SU-DHL-6 (cell line): ENCODE data around the gene TAF1C.

Experiments used
- EZH2phosphoT487 ChIP-seq: fragments of 200-600 bp; sonication (generic), shearing (Covaris generic); conservative IDR thresholded peaks from 2 replicates; pipeline ENCODE4 v1.6.1; 2018; ENCODE audit warnings: mild to moderate bottlenecking, antibody characterized with exemption, low read length, moderate library complexity, mixed read lengths
- TF ChIP-seq, protein P1 (sequence below): fragments of 200-600 bp; sonication (generic); IDR thresholded peaks from one replicate; pipeline ENCODE4 v1.5.1; 2017; ENCODE audit warnings: antibody characterized with exemption, mild to moderate bottlenecking, low read length, moderate library complexity; ENCODE audit not compliant: insufficient read depth, poor library complexity, severe bottlenecking

DNA sequence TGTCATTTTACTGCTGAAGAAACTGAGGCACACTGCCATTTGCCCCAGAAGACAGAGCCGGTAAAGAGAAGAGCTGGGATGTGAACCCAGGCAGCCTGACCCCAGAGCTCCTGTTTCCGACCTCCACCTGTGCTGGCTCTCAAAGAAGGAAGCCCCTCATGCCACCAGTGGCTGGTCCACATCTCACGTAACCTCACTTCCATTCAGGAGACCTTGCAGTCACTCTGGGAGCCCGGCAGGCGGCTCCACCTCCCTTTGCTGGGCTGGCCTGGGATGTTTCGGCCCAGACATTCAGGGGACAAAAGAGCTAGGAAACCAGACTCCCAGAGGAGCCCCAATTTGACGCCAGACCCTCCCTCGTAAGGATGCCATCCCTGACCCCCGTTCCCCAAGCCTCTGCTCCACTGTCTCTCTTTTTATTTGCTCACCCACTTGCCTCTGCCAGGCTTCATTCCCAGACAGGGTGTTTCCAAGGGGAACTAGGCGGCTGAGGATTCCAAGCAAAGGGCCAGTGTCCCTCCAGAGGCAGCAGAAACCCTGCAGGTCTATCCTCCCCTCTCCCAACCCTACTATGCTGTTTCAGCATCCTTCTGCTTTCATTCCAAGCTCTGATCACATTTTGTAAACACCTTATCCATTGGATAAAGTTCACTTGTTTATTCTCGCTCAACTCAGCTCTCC lies 2.8 kb downstream of the TAF1C start:
- TF ChIP-seq, protein P1, sequence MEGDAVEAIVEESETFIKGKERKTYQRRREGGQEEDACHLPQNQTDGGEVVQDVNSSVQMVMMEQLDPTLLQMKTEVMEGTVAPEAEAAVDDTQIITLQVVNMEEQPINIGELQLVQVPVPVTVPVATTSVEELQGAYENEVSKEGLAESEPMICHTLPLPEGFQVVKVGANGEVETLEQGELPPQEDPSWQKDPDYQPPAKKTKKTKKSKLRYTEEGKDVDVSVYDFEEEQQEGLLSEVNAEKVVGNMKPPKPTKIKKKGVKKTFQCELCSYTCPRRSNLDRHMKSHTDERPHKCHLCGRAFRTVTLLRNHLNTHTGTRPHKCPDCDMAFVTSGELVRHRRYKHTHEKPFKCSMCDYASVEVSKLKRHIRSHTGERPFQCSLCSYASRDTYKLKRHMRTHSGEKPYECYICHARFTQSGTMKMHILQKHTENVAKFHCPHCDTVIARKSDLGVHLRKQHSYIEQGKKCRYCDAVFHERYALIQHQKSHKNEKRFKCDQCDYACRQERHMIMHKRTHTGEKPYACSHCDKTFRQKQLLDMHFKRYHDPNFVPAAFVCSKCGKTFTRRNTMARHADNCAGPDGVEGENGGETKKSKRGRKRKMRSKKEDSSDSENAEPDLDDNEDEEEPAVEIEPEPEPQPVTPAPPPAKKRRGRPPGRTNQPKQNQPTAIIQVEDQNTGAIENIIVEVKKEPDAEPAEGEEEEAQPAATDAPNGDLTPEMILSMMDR = no peak
- no peak for TF ChIP-seq EZH2phosphoT487
